Panc1 (cell line): ENCODE data around the gene PAK3. TPM values are rescaled to one million over a fixed set of nuclear protein-coding genes. Genes with fewer than 3 reads are reported as not detected.

Experiments
- ATAC-seq: fragments of 200-7000 bp; cut with Tn5 transposase; 2 replicates; pipeline ENCODE4 v1.9.1; 2020; ENCODE audit warnings: mild to moderate bottlenecking, moderate library complexity
- BruUV-seq: library from RNA; stranded (reverse); fragments of 400-500 nt; replicated peaks from 2 replicates; lab custom pipeline; 2021; lab: Mats Ljungman, UMichigan
- CTCF ChIA-PET: fragments of 300-600 bp; sonication (Branson Sonifier 250); formaldehyde crosslinking; loops from one replicate; lab custom pipeline; 2022; ENCODE audit warnings: antibody characterized with exemption; lab: Charles Lee
- POLR2A ChIA-PET: fragments of 300-600 bp; sonication (Branson Sonifier 250); formaldehyde crosslinking; loops from one replicate; lab custom pipeline; 2022; ENCODE audit warnings: antibody characterized with exemption; lab: Charles Lee
- DNase-seq: peaks from one replicate; pipeline ENCODE4 v3.0.0-alpha.2; 2010; ENCODE audit warnings: low read depth, low spot score
- H3K27ac ChIP-seq: 2 replicates; pipeline ENCODE4 v1.5.1; 2011; ENCODE audit warnings: mild to moderate bottlenecking, low read length, inconsistent platforms
- H3K27me3 ChIP-seq: fragments of 200-500 bp; sonication (Bioruptor generic); 2 replicates; pipeline ENCODE4 v1.6.0; 2014; ENCODE audit warnings: low read length, inconsistent platforms; ENCODE audit not compliant: control insufficient read depth, insufficient read depth
- H3K36me3 ChIP-seq: fragments of 200-500 bp; sonication (Bioruptor generic); 2 replicates; pipeline ENCODE4 v1.5.1; 2014; ENCODE audit warnings: inconsistent platforms, mild to moderate bottlenecking, low read length, moderate library complexity; ENCODE audit not compliant: control insufficient read depth, insufficient read depth
- H3K4me1 ChIP-seq: 2 replicates; pipeline ENCODE4 v1.5.1; 2011; ENCODE audit warnings: inconsistent platforms, mild to moderate bottlenecking, low read length, moderate library complexity; ENCODE audit not compliant: control insufficient read depth, insufficient read depth
- H3K4me3 ChIP-seq, 2 experiments: 2 replicates each; pipeline ENCODE4 v1.5.1; 2011 to 2012; ENCODE audit warnings: low read depth in 2 of 2, low read length in 2 of 2, mild to moderate bottlenecking in 2 of 2, inconsistent platforms in 1 of 2, moderate library complexity in 1 of 2
- H3K9me3 ChIP-seq: fragments of 200-500 bp; sonication (Bioruptor generic); 2 replicates; pipeline ENCODE4 v1.5.1; 2014; ENCODE audit warnings: low read depth, mild to moderate bottlenecking, inconsistent platforms, low read length, moderate library complexity; ENCODE audit not compliant: control insufficient read depth, insufficient read depth
- POLR2AphosphoS5 ChIP-seq: IDR thresholded peaks from 2 replicates; pipeline ENCODE4 v1.6.1; 2012; ENCODE audit warnings: mild to moderate bottlenecking, low read depth, low read length, moderate library complexity
- SIN3A ChIP-seq: IDR thresholded peaks from 2 replicates; pipeline ENCODE4 v1.6.1; 2012; ENCODE audit warnings: low read depth, mild to moderate bottlenecking, low read length, moderate library complexity, borderline replicate concordance; ENCODE audit not compliant: insufficient read depth
- TCF7L2 ChIP-seq: IDR thresholded peaks from 2 replicates; pipeline ENCODE4 v1.6.1; 2011; ENCODE audit warnings: mild to moderate bottlenecking, low read depth, low read length, inconsistent platforms
- in situ Hi-C: cut with HindIII; loops from 2 replicates; pipeline ENCODE4 v1.10.0; 2016; ENCODE audit warnings: low sequenced_read_pairs, low pct_unique_long_range_greater_than_20kb
- intact Hi-C: fragments of 100-400 bp; cut with micrococcal nuclease; formaldehyde crosslinking; loops from one replicate; pipeline ENCODE4 v1.10.0; 2022; ENCODE audit not compliant: unreplicated experiment
- total RNA-seq: library from RNA; stranded (reverse); gene quantifications from one replicate; pipeline ENCODE4 v1.2.1, GENCODE V29; 2021; ENCODE audit not compliant: unreplicated experiment
- TF ChIP-seq, protein P1 (sequence below): fragments of 450-650 bp; IDR thresholded peaks from 2 replicates; pipeline ENCODE4 v1.5.1; 2017; ENCODE audit warnings: mild to moderate bottlenecking
- TF ChIP-seq, protein P2 (sequence below), 2 experiments: IDR thresholded peaks; 2 replicates each; pipeline ENCODE4 v1.6.1; 2011 to 2012; ENCODE audit warnings: low read depth in 2 of 2, control low read depth in 1 of 2, low read length in 1 of 2, mild to moderate bottlenecking in 1 of 2, moderate library complexity in 1 of 2; ENCODE audit not compliant: insufficient read depth in 1 of 2

Gene PAK3
- total RNA-seq, 1 experiment from 2014 or later, result 0.15 TPM

DNA sequence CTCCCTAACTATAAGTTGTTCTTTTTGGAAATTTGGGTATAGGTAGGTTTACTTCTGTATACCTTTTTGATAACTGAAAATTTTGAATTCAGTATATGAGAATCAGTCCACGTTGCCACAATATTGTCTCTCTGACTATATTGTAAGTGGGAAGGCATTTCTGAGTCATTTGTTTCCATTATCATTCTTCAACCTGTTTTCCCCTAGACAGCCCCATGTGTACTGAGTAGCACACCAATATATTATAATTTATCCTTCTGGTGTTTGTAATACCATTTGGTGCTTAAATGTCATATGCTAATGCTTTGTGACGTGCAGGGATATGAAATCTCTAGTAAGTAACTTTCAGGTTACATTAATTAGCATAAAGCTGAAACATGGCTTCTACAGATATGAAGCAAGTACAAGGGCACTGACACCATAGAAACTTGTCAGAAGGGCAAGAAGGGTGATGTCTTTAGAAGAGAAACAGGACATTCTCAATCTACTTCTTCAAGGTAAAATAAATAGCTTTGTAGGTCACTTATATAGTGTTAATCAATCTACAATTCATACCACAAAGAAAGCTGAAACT, 27.7 kb downstream of the PAK3 start:
- ChIA-PET CTCF (no interaction called here), POLR2A (no interaction called here)
- Histone ChIP-seq H3K36me3 (no peaks in the 10 kb centered on the region), H3K9me3 (no peaks in the 10 kb centered on the region), H3K4me1 (no peaks in the 10 kb centered on the region), H3K27ac (no peak overlapping the region), H3K4me3 (no peak overlapping the region), H3K27me3 (no peaks in the 10 kb centered on the region)
- in situ Hi-C loops, result no loop called here
- TF ChIP-seq TCF7L2, result no peak
- TF ChIP-seq SIN3A, result no peak
- TF ChIP-seq POLR2AphosphoS5, result no peak
- TF ChIP-seq, protein P1, sequence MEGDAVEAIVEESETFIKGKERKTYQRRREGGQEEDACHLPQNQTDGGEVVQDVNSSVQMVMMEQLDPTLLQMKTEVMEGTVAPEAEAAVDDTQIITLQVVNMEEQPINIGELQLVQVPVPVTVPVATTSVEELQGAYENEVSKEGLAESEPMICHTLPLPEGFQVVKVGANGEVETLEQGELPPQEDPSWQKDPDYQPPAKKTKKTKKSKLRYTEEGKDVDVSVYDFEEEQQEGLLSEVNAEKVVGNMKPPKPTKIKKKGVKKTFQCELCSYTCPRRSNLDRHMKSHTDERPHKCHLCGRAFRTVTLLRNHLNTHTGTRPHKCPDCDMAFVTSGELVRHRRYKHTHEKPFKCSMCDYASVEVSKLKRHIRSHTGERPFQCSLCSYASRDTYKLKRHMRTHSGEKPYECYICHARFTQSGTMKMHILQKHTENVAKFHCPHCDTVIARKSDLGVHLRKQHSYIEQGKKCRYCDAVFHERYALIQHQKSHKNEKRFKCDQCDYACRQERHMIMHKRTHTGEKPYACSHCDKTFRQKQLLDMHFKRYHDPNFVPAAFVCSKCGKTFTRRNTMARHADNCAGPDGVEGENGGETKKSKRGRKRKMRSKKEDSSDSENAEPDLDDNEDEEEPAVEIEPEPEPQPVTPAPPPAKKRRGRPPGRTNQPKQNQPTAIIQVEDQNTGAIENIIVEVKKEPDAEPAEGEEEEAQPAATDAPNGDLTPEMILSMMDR, result no peak
- TF ChIP-seq, protein P2, sequence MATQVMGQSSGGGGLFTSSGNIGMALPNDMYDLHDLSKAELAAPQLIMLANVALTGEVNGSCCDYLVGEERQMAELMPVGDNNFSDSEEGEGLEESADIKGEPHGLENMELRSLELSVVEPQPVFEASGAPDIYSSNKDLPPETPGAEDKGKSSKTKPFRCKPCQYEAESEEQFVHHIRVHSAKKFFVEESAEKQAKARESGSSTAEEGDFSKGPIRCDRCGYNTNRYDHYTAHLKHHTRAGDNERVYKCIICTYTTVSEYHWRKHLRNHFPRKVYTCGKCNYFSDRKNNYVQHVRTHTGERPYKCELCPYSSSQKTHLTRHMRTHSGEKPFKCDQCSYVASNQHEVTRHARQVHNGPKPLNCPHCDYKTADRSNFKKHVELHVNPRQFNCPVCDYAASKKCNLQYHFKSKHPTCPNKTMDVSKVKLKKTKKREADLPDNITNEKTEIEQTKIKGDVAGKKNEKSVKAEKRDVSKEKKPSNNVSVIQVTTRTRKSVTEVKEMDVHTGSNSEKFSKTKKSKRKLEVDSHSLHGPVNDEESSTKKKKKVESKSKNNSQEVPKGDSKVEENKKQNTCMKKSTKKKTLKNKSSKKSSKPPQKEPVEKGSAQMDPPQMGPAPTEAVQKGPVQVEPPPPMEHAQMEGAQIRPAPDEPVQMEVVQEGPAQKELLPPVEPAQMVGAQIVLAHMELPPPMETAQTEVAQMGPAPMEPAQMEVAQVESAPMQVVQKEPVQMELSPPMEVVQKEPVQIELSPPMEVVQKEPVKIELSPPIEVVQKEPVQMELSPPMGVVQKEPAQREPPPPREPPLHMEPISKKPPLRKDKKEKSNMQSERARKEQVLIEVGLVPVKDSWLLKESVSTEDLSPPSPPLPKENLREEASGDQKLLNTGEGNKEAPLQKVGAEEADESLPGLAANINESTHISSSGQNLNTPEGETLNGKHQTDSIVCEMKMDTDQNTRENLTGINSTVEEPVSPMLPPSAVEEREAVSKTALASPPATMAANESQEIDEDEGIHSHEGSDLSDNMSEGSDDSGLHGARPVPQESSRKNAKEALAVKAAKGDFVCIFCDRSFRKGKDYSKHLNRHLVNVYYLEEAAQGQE (IDR thresholded peaks at IDR 0.05; ENCODE audit: insufficient read depth in 1 of 2, low read depth in 2 of 2, low read length in 1 of 2), result no peak
- no TSS peak for BruUV-seq
- ATAC-seq (no peak), DNase-seq (no peak)
- intact Hi-C loops, result no loop called here

DNA sequence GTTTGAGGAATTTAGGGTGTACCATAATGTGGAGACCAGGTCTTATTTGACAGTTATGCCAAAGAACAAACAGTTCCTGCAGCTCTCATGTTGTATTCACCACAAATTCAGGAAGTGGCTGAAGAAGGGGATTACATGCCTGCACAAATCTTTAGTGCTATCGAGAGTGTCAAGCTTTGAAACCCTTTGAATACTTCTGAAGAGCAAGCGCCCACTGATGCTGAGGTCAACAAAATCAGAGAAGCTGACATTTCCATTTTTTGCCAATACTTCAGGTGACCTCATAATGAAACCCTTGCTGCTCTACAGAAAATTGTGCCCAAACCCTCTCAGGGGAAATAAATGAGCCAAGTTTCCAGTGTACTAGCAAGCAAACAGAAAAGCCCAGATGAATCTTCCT, 28.4 kb downstream of the PAK3 start:
- ATAC-seq (no peak), DNase-seq (no peak)
- no peaks in the 10 kb centered on the region for H3K9me3 ChIP-seq
- H3K4me3 ChIP-seq, result no peak overlapping the region
- no TSS peak for BruUV-seq
- TF ChIP-seq SIN3A, result no peak
- TF ChIP-seq, protein P1, result no peak
- TF ChIP-seq POLR2AphosphoS5, result no peak
- no peak for TF ChIP-seq TCF7L2
- TF ChIP-seq, protein P2 (IDR thresholded peaks at IDR 0.05; ENCODE audit: insufficient read depth in 1 of 2, low read depth in 2 of 2, low read length in 1 of 2), result no peak
- no peak overlapping the region for H3K27ac ChIP-seq
- CTCF ChIA-PET, result no interaction called here
- no peaks in the 10 kb centered on the region for H3K36me3 ChIP-seq
- no peaks in the 10 kb centered on the region for H3K27me3 ChIP-seq
- POLR2A ChIA-PET, result no interaction called here
- H3K4me1 ChIP-seq, result no peaks in the 10 kb centered on the region
- intact Hi-C loops, result no loop called here
- in situ Hi-C loops, result no loop called here
